Spinal cord (tissue), 10 donors: ENCODE results near the gene USB1. TPM values are rescaled to one million over a fixed set of nuclear protein-coding genes. Genes with fewer than 3 reads are reported as not detected.

Experiments
- DNase-seq, 6 donors: peaks; one replicate each; pipeline versions ENCODE4 v3.0.0 to v3.0.0-alpha.2; 2013 to 2015; ENCODE audit warnings: low spot score in 6 of 6, low read depth in 4 of 6
- H3K27ac ChIP-seq: one replicate; pipeline ENCODE4 v1.5.1; 2013; ENCODE audit warnings: low read depth, low read length, control low read depth
- H3K27me3 ChIP-seq: one replicate; pipeline ENCODE4 v1.6.1; 2013; ENCODE audit warnings: low read length; ENCODE audit not compliant: control insufficient read depth, insufficient read depth
- H3K36me3 ChIP-seq: one replicate; pipeline ENCODE4 v1.6.1; 2013; ENCODE audit warnings: low read length; ENCODE audit not compliant: control insufficient read depth, insufficient read depth
- H3K4me1 ChIP-seq: one replicate; pipeline ENCODE4 v1.6.1; 2013; ENCODE audit warnings: low read length; ENCODE audit not compliant: control insufficient read depth, insufficient read depth
- H3K4me3 ChIP-seq: one replicate; pipeline ENCODE4 v1.5.1; 2013; ENCODE audit warnings: low read depth, low read length, control low read depth
- H3K9me3 ChIP-seq: one replicate; pipeline ENCODE4 v1.6.1; 2013; ENCODE audit warnings: low read length; ENCODE audit not compliant: control insufficient read depth, insufficient read depth
- WGBS: methylation state at CpG from one replicate; pipeline ENCODE4 v1.1.5; 2013; ENCODE audit warnings: missing lambda C conversion rate; ENCODE audit not compliant: insufficient coverage; 5-methylcytosine and 5-hydroxymethylcytosine counted together
- polyA plus RNA-seq, 2 donors: library from polyadenylated mRNA; unstranded; fragments of 120-200 nt; gene quantifications; one replicate each; pipeline ENCODE4 v1.2.1, GENCODE V29; 2013; ENCODE audit not compliant: insufficient read length in 2 of 2
- total RNA-seq, 2 donors: library from RNA; depleted of rRNA in 1 of 2; stranded (reverse); fragments of 120-200 nt in 1 of 2; fragments of >200 nt in 1 of 2; gene quantifications; one replicate each; pipeline versions ENCODE4 v1.2.3 to v1.2.4, GENCODE V29; 2013 to 2014
- donor health status: healthy.

USB1 gene
- total and polyA plus RNA-seq, 4 donors: 9.6 to 51.7 (median 33.1) TPM

DNA sequence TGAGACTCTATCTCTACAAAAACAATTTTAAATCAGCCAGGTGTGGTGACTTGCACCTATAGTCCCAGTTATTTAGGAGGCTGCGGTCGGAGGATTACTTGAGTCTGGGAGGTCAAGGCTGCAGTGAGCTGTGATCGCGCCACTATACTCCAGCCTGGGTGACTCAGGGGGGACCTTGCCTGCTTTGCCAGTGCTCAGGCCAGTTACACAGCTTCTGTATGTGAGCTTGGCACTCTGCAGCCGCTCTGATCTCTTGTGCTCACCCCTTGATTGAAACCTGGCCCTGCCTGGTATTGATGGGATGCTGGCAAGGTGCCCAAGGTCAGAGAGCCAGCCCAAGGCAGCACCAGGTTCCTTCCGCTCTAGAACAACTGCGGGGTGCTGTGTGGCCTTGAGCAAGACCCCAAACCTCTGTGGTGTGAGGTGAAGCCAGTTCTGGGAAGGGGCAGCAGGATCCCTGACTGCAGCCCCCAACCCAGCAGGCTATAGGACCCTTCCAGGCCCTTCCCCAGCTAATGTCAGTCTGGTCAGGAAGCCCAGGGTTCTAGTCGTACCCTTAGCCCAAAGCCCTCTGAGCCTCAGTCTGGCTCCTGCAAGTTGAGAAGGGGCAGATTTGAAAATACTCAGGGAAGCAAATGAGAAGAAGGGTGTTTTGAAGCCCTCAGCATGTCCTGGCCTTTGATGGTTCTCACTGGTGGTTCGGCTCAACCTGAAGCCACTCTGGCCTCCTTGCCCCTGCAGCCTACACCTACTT lies 43.2 kb downstream of the USB1 start:
- no peak overlapping the region for H3K27ac ChIP-seq
- H3K36me3 ChIP-seq: peaks cover 73% of the 10 kb centered on the region
- peaks cover 35% of the 10 kb centered on the region for H3K4me1 ChIP-seq
- no peaks in the 10 kb centered on the region for H3K27me3 ChIP-seq
- WGBS: 93% methylated on average over 8 of the region's 9 CpGs
- H3K9me3 ChIP-seq: no peaks in the 10 kb centered on the region
- DNase-seq: no peak
- no peak overlapping the region for H3K4me3 ChIP-seq

DNA sequence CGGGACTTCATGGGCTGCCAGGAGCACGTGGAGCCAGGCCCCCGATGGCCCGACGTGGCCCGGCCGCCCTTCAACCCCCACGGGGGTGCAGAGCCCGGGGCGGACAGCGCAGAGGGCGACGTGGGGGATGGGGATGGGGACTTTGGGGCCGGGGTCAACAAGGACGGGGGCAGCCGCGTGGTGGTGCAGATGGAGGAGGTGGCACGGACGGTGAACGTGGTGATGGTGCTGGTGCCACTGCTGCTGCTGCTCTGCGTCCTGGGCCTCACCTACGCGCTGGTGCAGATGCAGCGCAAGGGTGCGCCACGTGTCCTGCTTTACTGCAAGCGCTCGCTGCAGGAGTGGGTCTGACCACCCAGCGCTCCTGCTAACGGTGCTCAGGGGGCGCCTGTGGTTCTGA lies 43.9 kb downstream of the USB1 start:
- no peaks in the 10 kb centered on the region for H3K27me3 ChIP-seq
- no peaks in the 10 kb centered on the region for H3K9me3 ChIP-seq
- H3K27ac ChIP-seq: no peak overlapping the region
- WGBS: 89% methylated on average over 29 of the region's 31 CpGs
- no peak overlapping the region for H3K4me3 ChIP-seq
- no peak for DNase-seq
- peaks cover 41% of the 10 kb centered on the region for H3K4me1 ChIP-seq
- peaks cover 67% of the 10 kb centered on the region for H3K36me3 ChIP-seq

DNA sequence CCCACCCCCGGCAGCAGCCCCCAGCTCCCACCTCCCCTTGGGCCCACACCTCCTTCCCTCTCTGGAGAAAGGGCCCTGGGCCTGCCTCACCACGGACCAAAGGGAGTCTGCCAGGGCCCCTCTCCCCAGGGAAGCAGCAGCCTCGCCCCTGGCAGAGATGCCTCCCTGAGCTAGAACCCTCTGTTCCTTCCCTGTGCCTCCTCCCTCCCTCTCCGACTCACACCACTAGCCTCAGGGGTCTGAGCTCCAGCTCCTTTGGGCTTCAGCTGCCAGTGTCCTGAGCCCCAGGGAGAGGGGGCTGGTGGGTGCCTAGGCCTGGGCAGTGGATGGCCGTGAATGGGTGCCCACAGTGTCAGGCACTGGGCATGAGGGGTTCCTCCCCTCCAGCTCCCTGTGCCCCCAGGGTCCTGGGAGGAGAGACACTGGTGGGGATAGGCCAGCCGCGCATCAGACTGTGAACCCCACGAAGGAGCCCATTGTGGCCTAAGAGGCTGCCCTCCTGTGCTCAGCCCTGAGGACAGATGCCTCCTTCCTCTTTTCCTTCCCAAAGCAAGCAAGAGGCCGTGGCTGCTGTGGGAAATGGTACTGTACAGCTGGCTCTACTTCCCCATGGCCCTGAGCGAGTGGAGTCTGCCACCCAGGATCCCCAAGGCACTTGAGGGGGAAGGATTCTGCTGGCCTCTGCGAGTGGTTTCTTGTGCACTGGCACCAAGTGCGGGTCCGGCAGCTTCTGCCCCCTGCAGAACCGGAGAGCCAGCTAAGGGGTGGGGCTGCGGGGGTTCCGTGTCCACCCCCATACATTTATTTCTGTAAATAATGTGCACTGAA lies 45.1 kb downstream of the USB1 start:
- Histone ChIP-seq H3K36me3 (peaks cover 55% of the 10 kb centered on the region), H3K4me3 (no peak overlapping the region), H3K27me3 (no peaks in the 10 kb centered on the region), H3K9me3 (no peaks in the 10 kb centered on the region), H3K4me1 (peaks cover 41% of the 10 kb centered on the region), H3K27ac (peak overlapping the region; percentile 80)
- DNase-seq: no peak
- 80% methylated on average over 8 of the region's 16 CpGs for WGBS

DNA sequence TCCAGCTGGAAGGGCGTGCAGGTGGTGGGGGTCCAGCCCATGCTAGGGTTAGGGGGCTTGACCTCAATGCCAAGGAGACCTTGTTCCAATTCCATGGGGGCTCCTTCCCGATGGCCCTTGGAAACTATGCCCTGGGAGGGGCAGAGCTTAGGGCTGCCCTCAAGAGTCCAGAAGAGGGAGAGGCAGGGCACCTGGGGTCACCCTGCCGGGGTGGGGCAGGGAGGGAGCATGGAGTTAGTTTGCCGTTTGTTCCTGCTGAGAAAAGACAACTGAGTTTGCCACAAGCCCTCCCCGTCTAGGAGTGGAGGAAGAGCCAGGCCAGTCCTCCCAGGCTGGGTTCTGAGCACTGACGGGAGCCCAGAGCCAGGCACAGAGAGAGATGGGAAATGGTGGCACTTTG lies 45.7 kb downstream of the USB1 start:
- H3K27me3 ChIP-seq: no peaks in the 10 kb centered on the region
- no peak overlapping the region for H3K4me3 ChIP-seq
- no peak for DNase-seq
- peak overlapping the region; percentile 80 for H3K27ac ChIP-seq
- WGBS: 70% methylated on average over 6 of the region's 6 CpGs
- H3K9me3 ChIP-seq: no peaks in the 10 kb centered on the region
- peaks cover 49% of the 10 kb centered on the region for H3K36me3 ChIP-seq
- H3K4me1 ChIP-seq: peaks cover 43% of the 10 kb centered on the region

DNA sequence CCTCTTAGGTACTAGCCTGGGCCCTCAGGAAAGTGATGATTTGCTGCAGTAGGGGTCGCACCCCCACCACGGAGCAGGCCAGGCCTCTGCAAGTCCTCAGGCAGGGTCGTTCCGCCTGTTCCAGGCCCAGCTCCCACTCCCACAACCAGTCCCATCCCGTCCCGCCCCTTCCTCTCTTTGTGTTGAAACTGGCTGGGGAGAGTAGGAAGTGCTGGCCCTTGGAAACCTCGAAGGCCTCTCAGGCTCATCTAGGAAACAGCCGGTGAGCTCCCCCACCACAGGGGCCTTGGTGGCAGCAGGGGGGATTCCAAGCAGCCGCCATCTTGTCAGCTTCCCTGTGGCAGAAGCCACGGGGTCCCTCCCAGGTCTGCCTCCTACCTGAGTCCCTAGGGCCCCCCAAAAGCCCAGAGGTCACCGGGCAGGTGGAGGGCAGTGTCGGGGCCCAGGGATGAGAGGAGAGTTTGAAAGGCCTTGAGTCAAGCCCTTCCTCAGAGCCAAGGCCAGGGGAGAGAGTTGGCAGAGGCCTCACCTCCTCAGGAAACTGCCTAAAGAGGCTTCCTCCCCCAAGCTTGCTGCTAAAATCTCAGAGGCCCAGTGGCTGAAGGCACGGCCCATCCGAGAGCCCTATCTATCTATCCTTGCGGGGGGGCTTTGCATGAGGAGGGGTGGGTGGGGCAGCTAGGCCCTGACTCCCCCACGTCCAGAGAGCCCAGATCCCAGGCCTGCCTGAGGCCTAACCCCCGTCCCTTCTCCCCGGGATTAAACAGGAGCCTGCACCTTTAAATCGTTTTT lies 46.5 kb downstream of the USB1 start:
- DNase-seq: no peak
- H3K27ac ChIP-seq: peak overlapping the region; percentile 80
- H3K27me3 ChIP-seq: no peaks in the 10 kb centered on the region
- H3K36me3 ChIP-seq: peaks cover 40% of the 10 kb centered on the region
- peaks cover 47% of the 10 kb centered on the region for H3K4me1 ChIP-seq
- no peak overlapping the region for H3K4me3 ChIP-seq
- 66% methylated on average over 7 of the region's 19 CpGs for WGBS
- H3K9me3 ChIP-seq: no peaks in the 10 kb centered on the region

DNA sequence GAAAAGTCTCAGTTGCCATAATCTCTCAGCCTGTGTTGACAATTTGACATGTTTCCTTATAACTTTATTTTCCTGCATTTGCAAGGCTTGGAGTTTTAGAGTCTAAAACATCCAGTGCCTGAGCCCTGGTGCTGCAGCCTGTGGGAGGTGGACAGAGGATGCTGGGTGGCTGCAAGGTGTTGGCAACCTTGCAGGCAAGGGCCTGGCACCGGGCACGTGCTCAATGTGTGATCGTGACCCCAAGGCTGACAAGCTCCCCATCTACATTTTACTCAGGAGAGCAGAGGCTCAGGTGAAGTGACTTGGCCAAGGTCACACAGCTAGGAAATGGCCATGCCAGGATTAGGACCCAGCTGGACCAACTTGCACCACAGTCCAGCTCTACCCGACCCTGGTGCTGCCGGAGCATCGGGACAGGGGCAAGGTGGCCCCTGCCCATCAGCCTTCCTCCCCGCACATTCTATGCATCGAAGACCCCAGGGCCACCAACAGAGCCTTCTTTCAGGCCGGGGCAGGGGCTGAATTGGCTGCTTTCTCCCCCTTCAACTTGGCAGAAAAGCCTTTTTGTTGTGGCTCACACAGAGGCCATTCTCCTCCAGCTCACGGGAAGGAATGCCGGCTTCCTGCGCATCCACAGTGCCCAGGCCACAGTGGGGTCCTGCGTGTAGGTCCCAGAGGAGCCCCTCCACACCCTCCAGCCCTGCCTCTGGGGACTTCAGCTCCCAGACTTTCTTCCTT lies 47.5 kb downstream of the USB1 start:
- WGBS: 57% methylated on average over 13 of the region's 13 CpGs
- Histone ChIP-seq H3K4me1 (peaks cover 47% of the 10 kb centered on the region), H3K4me3 (no peak overlapping the region), H3K27ac (peak overlapping the region; percentile 80), H3K36me3 (peaks cover 31% of the 10 kb centered on the region), H3K9me3 (no peaks in the 10 kb centered on the region), H3K27me3 (no peaks in the 10 kb centered on the region)
- peak in 3 of 6 donors; percentile 35 to 74 (median 54) for DNase-seq

DNA sequence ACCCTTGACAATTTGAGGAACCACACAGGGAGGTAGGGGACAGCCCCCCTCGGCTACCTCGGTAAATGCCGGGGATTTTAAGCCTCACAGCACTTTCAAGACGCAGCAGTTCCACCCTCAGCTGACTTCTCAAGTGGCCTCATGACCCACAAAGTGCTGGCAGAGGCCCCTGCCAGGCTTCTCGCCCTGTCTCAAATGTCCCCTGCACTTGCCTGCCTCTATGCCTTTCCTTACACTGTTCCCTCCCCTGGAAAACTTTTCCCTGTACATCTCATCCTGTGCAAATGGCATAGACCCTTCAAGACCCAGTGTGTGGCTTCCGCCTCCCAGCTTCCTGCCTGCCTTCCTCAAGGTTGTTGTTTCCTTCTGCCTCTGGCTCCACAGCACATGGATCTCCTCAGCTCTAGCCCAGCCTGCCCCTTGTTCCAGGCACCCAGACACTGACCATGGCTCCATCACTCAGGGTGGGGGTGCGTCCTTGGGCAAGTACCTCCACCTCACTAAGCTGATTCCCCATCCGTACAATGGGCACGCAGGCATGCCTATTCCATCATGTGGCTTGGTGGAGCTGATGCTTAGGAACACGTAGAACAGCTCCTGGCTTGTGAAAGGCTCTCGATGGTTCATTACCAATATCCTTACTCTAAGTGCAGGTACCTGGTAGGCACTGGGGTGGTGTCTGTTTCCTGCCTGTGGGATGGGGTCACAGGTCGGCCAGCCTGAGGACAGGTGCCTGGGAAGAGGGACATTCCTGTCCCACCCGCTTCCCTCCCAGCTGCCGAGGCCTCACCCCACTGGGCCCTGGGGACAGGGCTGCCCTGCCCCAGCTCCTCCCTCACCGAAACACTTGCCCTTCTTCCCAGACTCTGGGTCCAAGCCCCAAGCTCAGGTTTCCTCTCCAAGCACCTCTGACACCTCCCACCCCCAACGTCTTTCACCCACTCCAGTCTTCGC lies 48.3 kb downstream of the USB1 start:
- Histone ChIP-seq H3K27ac (peak overlapping the region; percentile 80), H3K36me3 (peaks cover 23% of the 10 kb centered on the region), H3K9me3 (no peaks in the 10 kb centered on the region), H3K4me3 (no peak overlapping the region), H3K27me3 (no peaks in the 10 kb centered on the region), H3K4me1 (peaks cover 47% of the 10 kb centered on the region)
- WGBS: 66% methylated on average over 13 of the region's 17 CpGs
- DNase-seq: no peak

DNA sequence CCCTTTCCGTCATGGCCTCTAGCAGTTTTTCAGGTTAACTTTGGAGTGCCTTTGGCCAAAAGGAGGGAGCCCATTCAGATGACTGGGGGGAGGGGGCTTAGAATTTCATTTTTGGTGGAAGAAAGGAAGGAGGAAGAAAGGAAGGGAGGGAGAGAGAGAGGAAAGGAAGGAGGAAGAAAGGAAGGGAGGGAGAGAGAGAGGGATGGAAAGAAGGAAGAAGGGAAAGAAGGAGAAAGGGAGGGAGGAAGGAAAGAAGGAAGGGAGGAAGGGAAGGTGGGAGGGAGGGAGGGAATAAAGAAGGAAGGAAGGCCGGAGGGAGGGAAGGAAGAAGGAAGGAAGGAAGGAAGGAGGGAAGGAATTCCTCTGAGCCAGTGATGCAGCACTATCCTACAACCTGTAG lies 50.1 kb downstream of the USB1 start:
- peaks cover 44% of the 10 kb centered on the region for H3K4me1 ChIP-seq
- H3K27me3 ChIP-seq: no peaks in the 10 kb centered on the region
- no peaks in the 10 kb centered on the region for H3K9me3 ChIP-seq
- no peak overlapping the region for H3K27ac ChIP-seq
- WGBS: 100% methylated on average over 1 of the region's 2 CpGs
- H3K4me3 ChIP-seq: no peak overlapping the region
- H3K36me3 ChIP-seq: peaks cover 5% of the 10 kb centered on the region
- no peak for DNase-seq
